ENCODE results near the gene PDE6D.

- no peak for TF ChIP-seq CTCF (IDR thresholded peaks at IDR 0.05; ENCODE audit: low read depth, low read length)
- no peak for TF ChIP-seq MYC (IDR thresholded peaks at IDR 0.05; ENCODE audit: low read depth, low read length)
- no peak for TF ChIP-seq POLR2A (IDR thresholded peaks at IDR 0.05; ENCODE audit: extremely low read depth, insufficient read length)
- no peak for TF ChIP-seq MAX (IDR thresholded peaks at IDR 0.05; ENCODE audit: low read depth, low read length)
Observed at GRCh38 chr2:231722721-231723307, 58.3 kb downstream of the PDE6D start.
